Fibroblast of mammary gland (primary cell): Measurements from ENCODE around the gene PLK4.
"Not testable (repeated sequence)": the region's sequence is repeated elsewhere in the genome, so short reads cannot be mapped to it uniquely, and the experiment has no call there.

ENCODE experiments used
- DNase-seq: peaks from one replicate; pipeline ENCODE4 v3.0.0-alpha.2; 2010; ENCODE audit warnings: low read depth
- H3K4me3 ChIP-seq: 2 replicates; pipeline ENCODE4 v1.5.1; 2011; ENCODE audit warnings: low read depth, mild to moderate bottlenecking, low read length, moderate library complexity; ENCODE audit not compliant: control insufficient read depth
- CTCF ChIP-seq: conservative IDR thresholded peaks from 2 replicates; pipeline ENCODE4 v1.5.1; 2011; ENCODE audit warnings: low read depth, low read length, inconsistent platforms; ENCODE audit not compliant: control insufficient read depth, insufficient read depth

The PLK4 gene

GRCh38 chr4:127896069-127896468 lies 15.4 kb downstream of the PLK4 start:
- no peak overlapping the region for H3K4me3 ChIP-seq
- DNase-seq: no peak
- no peak for TF ChIP-seq CTCF

- DNase-seq: no peak
- TF ChIP-seq CTCF: no peak
Observed at GRCh38 chr4:127896528-127896927, 15.8 kb downstream of the PLK4 start.

GRCh38 chr4:127899682-127900081 lies 19.0 kb downstream of the PLK4 start:
- H3K4me3 ChIP-seq, DNase-seq: not testable (repeated sequence)

More at GRCh38 chr4:127896528-127896927, 15.8 kb downstream of the PLK4 start:
- no peak overlapping the region for H3K4me3 ChIP-seq

GRCh38 chr4:127905029-127905428 lies 24.3 kb downstream of the PLK4 start:
- no peak for TF ChIP-seq CTCF

GRCh38 chr4:127916512-127916911 lies 35.8 kb downstream of the PLK4 start:
- H3K4me3 ChIP-seq: no peak overlapping the region
- no peak for TF ChIP-seq CTCF
- no peak for DNase-seq

More at GRCh38 chr4:127905029-127905428, 24.3 kb downstream of the PLK4 start:
- no peak overlapping the region for H3K4me3 ChIP-seq
- DNase-seq: no peak

- TF ChIP-seq CTCF: no peak
- H3K4me3 ChIP-seq: no peak overlapping the region
- no peak for DNase-seq
Observed at GRCh38 chr4:127917151-127917550, 36.5 kb downstream of the PLK4 start.

- TF ChIP-seq CTCF: no peak
- DNase-seq: peak; percentile 3
Observed at GRCh38 chr4:127920521-127920920, 39.8 kb downstream of the PLK4 start.

More at GRCh38 chr4:127920521-127920920, 39.8 kb downstream of the PLK4 start:
- no peak overlapping the region for H3K4me3 ChIP-seq
